H1 (cell line): ENCODE results near the gene RNASE7. TPM values are rescaled to one million over a fixed set of nuclear protein-coding genes. Genes with fewer than 3 reads are reported as not detected.

ENCODE experiments used
- CTCF ChIA-PET: fragments of 300-600 bp; sonication (Branson Sonifier 250); formaldehyde crosslinking; loops from one replicate; lab custom pipeline; 2021; ENCODE audit not compliant: partially characterized antibody; lab: Charles Lee
- POLR2A ChIA-PET: fragments of 300-600 bp; sonication (Branson Sonifier 250); formaldehyde crosslinking; loops from one replicate; lab custom pipeline; 2021; ENCODE audit warnings: inconsistent platforms; ENCODE audit not compliant: partially characterized antibody; lab: Charles Lee
- DNase-seq, 2 experiments: peaks; one replicate each; pipeline versions ENCODE4 v3.0.0 to v3.0.0-alpha.2; 2010 to 2022; ENCODE audit warnings: low spot score in 2 of 2, low read depth in 1 of 2, mixed read lengths in 1 of 2
- FAIRE-seq: peaks from 2 replicates; lab custom pipeline; 2011; peaks lifted over from hg19 to GRCh38; lab: Jason Lieb, UNC
- H2AFZ ChIP-seq: 2 replicates; pipeline ENCODE4 v1.8.1; 2012; ENCODE audit warnings: low read length, inconsistent platforms
- H2AK5ac ChIP-seq: 2 replicates; pipeline ENCODE4 v1.6.1; 2013; ENCODE audit warnings: low read depth, low read length
- H2BK120ac ChIP-seq: replicated peaks from 2 replicates; pipeline ENCODE3; 2013; ENCODE audit warnings: low read depth, low read length, inconsistent platforms
- H2BK12ac ChIP-seq: 2 replicates; pipeline ENCODE4 v1.6.1; 2013; ENCODE audit warnings: low read depth, low read length
- H2BK15ac ChIP-seq: 2 replicates; pipeline ENCODE4 v1.6.1; 2013; ENCODE audit warnings: low read length
- H2BK20ac ChIP-seq: 2 replicates; pipeline ENCODE4 v1.6.1; 2013; ENCODE audit warnings: low read length
- H2BK5ac ChIP-seq: 2 replicates; pipeline ENCODE4 v1.6.1; 2013; ENCODE audit warnings: low read depth, low read length
- H3K14ac ChIP-seq: 2 replicates; pipeline ENCODE4 v1.6.1; 2013; ENCODE audit warnings: inconsistent platforms; ENCODE audit not compliant: insufficient read length
- H3K18ac ChIP-seq: 2 replicates; pipeline ENCODE4 v1.6.1; 2013; ENCODE audit warnings: low read length; ENCODE audit errors: extremely low read depth
- H3K23ac ChIP-seq: 2 replicates; pipeline ENCODE4 v1.6.1; 2013; ENCODE audit warnings: inconsistent platforms; ENCODE audit not compliant: insufficient read length
- H3K23me2 ChIP-seq: 2 replicates; pipeline ENCODE4 v1.6.1; 2013; ENCODE audit warnings: low read depth, low read length
- H3K27ac ChIP-seq: 2 replicates; pipeline ENCODE4 v1.6.1; 2011; ENCODE audit warnings: low read depth, low read length, inconsistent platforms
- H3K27me3 ChIP-seq, 4 experiments: replicated peaks in 1 of 4; 1 replicate in 1 of 4; 2 replicates in 3 of 4; pipeline versions ENCODE4 v1.6.1 to v1.8.1; 2011 to 2013; ENCODE audit warnings: low read length in 3 of 4, mild to moderate bottlenecking in 3 of 4, inconsistent platforms in 2 of 4, mixed read lengths in 2 of 4, moderate library complexity in 1 of 4; ENCODE audit not compliant: control insufficient read depth in 3 of 4, insufficient read depth in 3 of 4; ENCODE audit errors: extremely low read depth in 1 of 4
- H3K36me3 ChIP-seq, 4 experiments: 2 replicates each; pipeline versions ENCODE4 v1.6.1 to v1.8.1; 2011 to 2013; ENCODE audit warnings: mild to moderate bottlenecking in 4 of 4, low read length in 3 of 4, moderate library complexity in 2 of 4, control low read depth in 1 of 4, inconsistent platforms in 1 of 4; ENCODE audit not compliant: insufficient read depth in 4 of 4, control insufficient read depth in 2 of 4
- H3K4ac ChIP-seq: replicated peaks from 2 replicates; pipeline ENCODE3; 2013; ENCODE audit warnings: low read length, low read depth, mixed read lengths, inconsistent platforms; ENCODE audit not compliant: insufficient read length
- H3K4me1 ChIP-seq, 4 experiments: replicated peaks in 1 of 4; 1 replicate in 1 of 4; 2 replicates in 3 of 4; pipeline versions ENCODE4 v1.6.1 to v1.8.1; 2011 to 2013; ENCODE audit warnings: low read length in 3 of 4, inconsistent platforms in 2 of 4, mixed read lengths in 1 of 4; ENCODE audit not compliant: insufficient read depth in 4 of 4, control insufficient read depth in 3 of 4
- H3K4me2 ChIP-seq, 2 experiments: 2 replicates each; pipeline versions ENCODE4 v1.6.1 to v1.8.1; 2011 to 2013; ENCODE audit warnings: low read depth in 2 of 2, low read length in 2 of 2, control low read depth in 1 of 2, inconsistent platforms in 1 of 2, mild to moderate bottlenecking in 1 of 2; ENCODE audit not compliant: insufficient read depth in 1 of 2
- H3K4me3 ChIP-seq, 4 experiments: fragments of 200-600, 300-600 bp in 1 of 4; sonication (generic), shearing (Covaris generic), sonication (Bioruptor Twin) in 1 of 4; 2 replicates each; pipeline versions ENCODE4 v1.5.1 to v1.8.1; 2011 to 2016; ENCODE audit warnings: low read length in 4 of 4, low read depth in 3 of 4, control low read depth in 2 of 4, inconsistent platforms in 2 of 4, mild to moderate bottlenecking in 2 of 4, mixed read lengths in 1 of 4, moderate library complexity in 1 of 4; ENCODE audit not compliant: insufficient read depth in 2 of 4; ENCODE audit errors: extremely low read depth in 1 of 4
- H3K56ac ChIP-seq: replicated peaks from 2 replicates; pipeline ENCODE3; 2013; ENCODE audit warnings: low read depth, mild to moderate bottlenecking, mixed read lengths, low read length, inconsistent platforms; ENCODE audit not compliant: insufficient read length
- H3K79me1 ChIP-seq: 2 replicates; pipeline ENCODE4 v1.6.1; 2013; ENCODE audit warnings: low read depth, low read length, control low read depth
- H3K79me2 ChIP-seq, 2 experiments: 2 replicates each; pipeline versions ENCODE4 v1.6.1 to v1.8.1; 2012 to 2013; ENCODE audit warnings: low read length in 2 of 2, mild to moderate bottlenecking in 2 of 2, inconsistent platforms in 1 of 2; ENCODE audit not compliant: insufficient read depth in 2 of 2, control insufficient read depth in 1 of 2
- H3K9ac ChIP-seq, 4 experiments: replicated peaks in 1 of 4; 1 replicate in 1 of 4; 2 replicates in 3 of 4; pipeline versions ENCODE4 v1.6.1 to v1.8.1; 2011 to 2013; ENCODE audit warnings: low read depth in 3 of 4, low read length in 3 of 4, control low read depth in 2 of 4, mild to moderate bottlenecking in 2 of 4, moderate library complexity in 2 of 4, inconsistent platforms in 1 of 4; ENCODE audit errors: extremely low read depth in 1 of 4
- H3K9me3 ChIP-seq, 2 experiments: 2 replicates each; pipeline versions ENCODE4 v1.6.1 to v1.8.1; 2012 to 2013; ENCODE audit warnings: mild to moderate bottlenecking in 2 of 2, moderate library complexity in 2 of 2, control low read depth in 1 of 2, inconsistent platforms in 1 of 2, low read depth in 1 of 2, low read length in 1 of 2, mixed read lengths in 1 of 2; ENCODE audit not compliant: insufficient read depth in 2 of 2
- H4K20me1 ChIP-seq, 2 experiments: replicated peaks in 1 of 2; 2 replicates each; pipeline versions ENCODE3 to v1.8.1; 2011 to 2013; ENCODE audit warnings: inconsistent platforms in 2 of 2, low read length in 2 of 2, mild to moderate bottlenecking in 1 of 2; ENCODE audit not compliant: insufficient read depth in 2 of 2, control insufficient read depth in 1 of 2
- H4K5ac ChIP-seq: 2 replicates; pipeline ENCODE4 v1.6.1; 2013; ENCODE audit warnings: low read length, low read depth, mixed read lengths, inconsistent platforms; ENCODE audit not compliant: insufficient read length
- H4K8ac ChIP-seq: 2 replicates; pipeline ENCODE4 v1.8.0; 2013; ENCODE audit warnings: mild to moderate bottlenecking, moderate library complexity, low read length, inconsistent platforms; ENCODE audit not compliant: insufficient read depth; ENCODE audit errors: extremely low read depth
- H4K91ac ChIP-seq: replicated peaks from 2 replicates; pipeline ENCODE3; 2013; ENCODE audit warnings: low read length, mixed read lengths, inconsistent platforms; ENCODE audit not compliant: insufficient read length
- CTBP2 ChIP-seq: IDR thresholded peaks from 2 replicates; pipeline ENCODE4 v1.7.0; 2011; ENCODE audit warnings: borderline replicate concordance, mild to moderate bottlenecking, moderate library complexity, mixed read lengths, low read length; ENCODE audit not compliant: insufficient read depth, insufficient read length
- POLR2A ChIP-seq, 2 experiments: IDR thresholded peaks; 1 replicate in 1 of 2; 2 replicates in 1 of 2; pipeline ENCODE4 v1.6.1; 2011; ENCODE audit warnings: low read depth in 2 of 2, low read length in 2 of 2, mild to moderate bottlenecking in 2 of 2; ENCODE audit errors: control extremely low read depth in 1 of 2
- POLR2AphosphoS5 ChIP-seq: IDR thresholded peaks from 2 replicates; pipeline ENCODE4 v1.6.1; 2011; ENCODE audit warnings: low read depth, low read length
- SIN3A ChIP-seq, 2 experiments: IDR thresholded peaks in 1 of 2; conservative IDR thresholded peaks in 1 of 2; 2 replicates each; pipeline ENCODE4 v1.6.1; 2011 to 2012; ENCODE audit warnings: low read length in 2 of 2, improper control_type of control experiment in 1 of 2, low read depth in 1 of 2, mild to moderate bottlenecking in 1 of 2
- WGBS, 2 experiments: shearing (Covaris generic) in 1 of 2; methylation state at CpG; one replicate each; pipeline versions ENCODE4 v1.1.6 to v1.1.7; 2013 to 2015; ENCODE audit warnings: low lambda C conversion rate in 2 of 2, mixed read lengths in 2 of 2, inconsistent platforms in 1 of 2, low coverage in 1 of 2, missing lambda C conversion rate in 1 of 2; ENCODE audit not compliant: insufficient replicate concordance in 2 of 2, insufficient coverage in 1 of 2, insufficient read length in 1 of 2; ENCODE audit errors: extremely low coverage in 1 of 2, missing lambda C conversion rate in 1 of 2; 5-methylcytosine and 5-hydroxymethylcytosine counted together
- polyA plus RNA-seq, 7 experiments: library from polyadenylated mRNA; depleted of rRNA in 3 of 7; stranded (reverse) in 5 of 7; unstranded in 2 of 7; fragments of >200 nt in 5 of 7; fragments of 200-250 nt in 2 of 7; gene quantifications; 1 replicate in 5 of 7; 2 replicates in 1 of 7; 4 replicates in 1 of 7; pipeline versions ENCODE4 v1.2.1 to v1.2.3, GENCODE V29; 2011 to 2013; ENCODE audit warnings: missing spikeins in 2 of 7, mixed read lengths in 2 of 7
- total RNA-seq: library from RNA; stranded (reverse); fragmentation: NEBNext Ultra II Directional; extraction: Animal tissue kit (Norgen Biotek cat#: 25700); gene quantifications from 2 replicates; pipeline ENCODE4 v1.2.1, GENCODE V29; 2021

RNASE7 gene
- total and polyA plus RNA-seq, 2 of the 8 experiments (the other 6 are each of a cell fraction or from before 2014, with no cell fraction given): not detected

- H3K9me3 ChIP-seq: no peaks in the 10 kb centered on the region
- H2AFZ ChIP-seq: peak overlapping the region; percentile 47; the same call in 1 of the 2 replicates
- no peak overlapping the region for H4K8ac ChIP-seq
- 67% methylated on average over 8 of the region's 10 CpGs; no CpG with 5 or more reads in 1 of the 2 experiments for WGBS, 2 experiments
- DNase-seq: peak in 1 of 2 experiments; percentile 54
- no peak overlapping the region for H2AK5ac ChIP-seq
- no peak overlapping the region for H4K5ac ChIP-seq
- no peak overlapping the region for H3K56ac ChIP-seq
- peak overlapping the region; percentile 15 to 27; a peak in 1 of 4 replicates for H3K4me2 ChIP-seq
- no peak overlapping the region for H2BK120ac ChIP-seq
- no peak overlapping the region; the same call in 1 of the 2 replicates for H2BK5ac ChIP-seq
- H3K4ac ChIP-seq: peak overlapping the region; percentile 25
- H3K36me3 ChIP-seq: no peaks in the 10 kb centered on the region
- FAIRE-seq: no peak
- no peak overlapping the region for H4K91ac ChIP-seq
- ChIA-PET POLR2A (interaction anchor here (1.3 to 4.4 kb wide), 5 partner anchors 12 to 30 kb away, joined by 5 to 36 read pairs (median 10); partner anchors contain the start of gene NDRG2), CTCF (interaction anchor here (1.1 to 7.2 kb wide), 20 partner anchors 9 to 341 kb away, joined by 3 to 371 read pairs (median 9); partner anchors contain the start of genes ARHGEF40, NDRG2 and TPPP2)
- peak overlapping the region; percentile 78; the same call in 1 of the 2 replicates for H2BK12ac ChIP-seq
- no peaks in the 10 kb centered on the region for H3K79me1 ChIP-seq
- H3K18ac ChIP-seq: peak overlapping the region; percentile 36; the same call in 1 of the 2 replicates
- 0 out of 2 replicates have a peak overlapping the region, but pooled peaks have one; percentile 66 for H2BK20ac ChIP-seq
- no peaks in the 10 kb centered on the region for H3K79me2 ChIP-seq
- H3K27me3 ChIP-seq: peaks cover 0 to 3% (median 0%) of the 10 kb centered on the region in 4 experiments; a peak in 1 of 7 replicates
- no peak overlapping the region for H3K9ac ChIP-seq
- H3K4me3 ChIP-seq: no peak overlapping the region
- peaks cover 2% of the 10 kb centered on the region; the same call in 1 of the 2 replicates for H3K23me2 ChIP-seq
- H4K20me1 ChIP-seq: no peaks in the 10 kb centered on the region
- no peak for TF ChIP-seq CTBP2
- TF ChIP-seq SIN3A (conservative IDR thresholded peaks at IDR 0.05 in 1 of 2, IDR thresholded peaks at IDR 0.05 in 1 of 2; ENCODE audit: low read depth in 1 of 2, low read length in 2 of 2): 0 out of 4 replicates have a peak, but pooled peaks of 1 of the 2 experiments have one; percentile 39
- peak; percentile 31; the same call in 1 of the 2 replicates for TF ChIP-seq POLR2AphosphoS5
- 0 out of 3 replicates have a peak, but pooled peaks of 1 of the 2 experiments have one; percentile 25 for TF ChIP-seq POLR2A (IDR thresholded peaks at IDR 0.05; ENCODE audit: control extremely low read depth in 1 of 2, low read depth in 2 of 2, low read length in 2 of 2)
- TF ChIP-seq, all 59 proteins: peak for 3
- no peak overlapping the region for H3K23ac ChIP-seq
- H3K27ac ChIP-seq: no peak overlapping the region
- H3K4me1 ChIP-seq: peaks cover 8 to 11% (median 10%) of the 10 kb centered on the region in 4 experiments; a peak in 6 of 7 replicates
- no peak overlapping the region for H2BK15ac ChIP-seq
- no peak overlapping the region for H3K14ac ChIP-seq
These were observed 3.4 kb upstream of the RNASE7 start for GRCh38 chr14:21038441-21039422.
